ENCODE measurements around the gene PDCD1LG2.
"Not testable (repeated sequence)": the region's sequence is repeated elsewhere in the genome, so short reads cannot be mapped to it uniquely, and the experiment has no call there.

Gene PDCD1LG2

GRCh38 chr9:5577225-5577624, 66.9 kb downstream of the PDCD1LG2 start:
- Histone ChIP-seq H3K27ac (peak overlapping the region; percentile 71), H3K4me3 (no peak overlapping the region), H3K9ac (no peak overlapping the region), H3K27me3 (no peaks in the 10 kb centered on the region), H4K20me1 (no peaks in the 10 kb centered on the region), H3K36me3 (peaks cover 23% of the 10 kb centered on the region; the same call in 1 of the 2 replicates), H3K4me2 (peak overlapping the region; percentile 60), H3K9me3 (peaks cover 6% of the 10 kb centered on the region; the same call in 1 of the 2 replicates), H3K4me1 (peaks cover 41% of the 10 kb centered on the region)
- no peak for TF ChIP-seq Cebpa-rat (IDR thresholded peaks at IDR 0.05)

- H3K4me3 ChIP-seq = no peak overlapping the region
- no peak overlapping the region for H3K9ac ChIP-seq
- H3K4me2 ChIP-seq = peak overlapping the region; percentile 60
- H3K9me3 ChIP-seq = peaks cover 6% of the 10 kb centered on the region; the same call in 1 of the 2 replicates
- H3K36me3 ChIP-seq = peaks cover 17% of the 10 kb centered on the region; the same call in 1 of the 2 replicates
- TF ChIP-seq Cebpa-rat (IDR thresholded peaks at IDR 0.05) = no peak
- H3K4me1 ChIP-seq = peaks cover 50% of the 10 kb centered on the region
- no peaks in the 10 kb centered on the region for H4K20me1 ChIP-seq
- no peaks in the 10 kb centered on the region for H3K27me3 ChIP-seq
- peak overlapping the region; percentile 71 for H3K27ac ChIP-seq
Measured at GRCh38 chr9:5578018-5578697, 67.8 kb downstream of the PDCD1LG2 start.

GRCh38 chr9:5578698-5579085, 68.4 kb downstream of the PDCD1LG2 start:
- H3K4me3 ChIP-seq = no peak overlapping the region
- peak overlapping the region; percentile 27; the same call in 1 of the 2 replicates for H3K4me2 ChIP-seq
- peaks cover 56% of the 10 kb centered on the region for H3K4me1 ChIP-seq
- H4K20me1 ChIP-seq = no peaks in the 10 kb centered on the region
- no peak for TF ChIP-seq Cebpa-rat (IDR thresholded peaks at IDR 0.05)
- no peaks in the 10 kb centered on the region for H3K27me3 ChIP-seq
- no peak overlapping the region for H3K27ac ChIP-seq
- H3K9ac ChIP-seq = no peak overlapping the region
- peaks cover 6% of the 10 kb centered on the region; the same call in 1 of the 2 replicates for H3K9me3 ChIP-seq
- peaks cover 17% of the 10 kb centered on the region; the same call in 1 of the 2 replicates for H3K36me3 ChIP-seq

- Histone ChIP-seq H3K9ac (no peak overlapping the region), H3K9me3 (peaks cover 3% of the 10 kb centered on the region; the same call in 1 of the 2 replicates), H3K36me3 (peaks cover 13% of the 10 kb centered on the region; the same call in 1 of the 2 replicates), H3K27ac (no peak overlapping the region), H3K27me3 (no peaks in the 10 kb centered on the region), H3K4me1 (peaks cover 65% of the 10 kb centered on the region), H3K4me2 (no peak overlapping the region), H3K4me3 (no peak overlapping the region), H4K20me1 (no peaks in the 10 kb centered on the region)
- TF ChIP-seq Cebpa-rat (IDR thresholded peaks at IDR 0.05) = no peak
Measured at GRCh38 chr9:5579881-5580280, 69.5 kb downstream of the PDCD1LG2 start.

- Histone ChIP-seq H4K20me1 (no peaks in the 10 kb centered on the region), H3K36me3 (0 out of 2 replicates have a peak, but pooled peaks cover 10% of the 10 kb centered on the region), H3K4me3 (no peak overlapping the region), H3K9ac (no peak overlapping the region), H3K27me3 (no peaks in the 10 kb centered on the region), H3K9me3 (no peaks in the 10 kb centered on the region), H3K4me2 (no peak overlapping the region), H3K27ac (no peak overlapping the region), H3K4me1 (peaks cover 65% of the 10 kb centered on the region)
- TF ChIP-seq Cebpa-rat (IDR thresholded peaks at IDR 0.05) = no peak
Measured at GRCh38 chr9:5580650-5581049, 70.3 kb downstream of the PDCD1LG2 start.

- Histone ChIP-seq H3K4me1 (peaks cover 66% of the 10 kb centered on the region), H3K4me2 (peak overlapping the region; percentile 20; the same call in 1 of the 2 replicates)
- H3K27ac ChIP-seq, H3K36me3 ChIP-seq, H3K4me3 ChIP-seq, H4K20me1 ChIP-seq, H3K27me3 ChIP-seq, H3K9ac ChIP-seq, H3K9me3 ChIP-seq: not testable (repeated sequence)
Measured at GRCh38 chr9:5581706-5582105, 71.4 kb downstream of the PDCD1LG2 start.

- Histone ChIP-seq H3K4me2 (peak overlapping the region; percentile 80), H3K4me1 (peaks cover 55% of the 10 kb centered on the region), H4K20me1 (no peaks in the 10 kb centered on the region), H3K9ac (no peak overlapping the region), H3K4me3 (no peak overlapping the region), H3K36me3 (0 out of 2 replicates have a peak, but pooled peaks cover 7% of the 10 kb centered on the region), H3K27ac (peak overlapping the region; percentile 52; the same call in 1 of the 2 replicates), H3K27me3 (no peaks in the 10 kb centered on the region), H3K9me3 (no peaks in the 10 kb centered on the region)
- no peak for TF ChIP-seq Cebpa-rat (IDR thresholded peaks at IDR 0.05)
Measured at GRCh38 chr9:5582835-5583195, 72.5 kb downstream of the PDCD1LG2 start.

GRCh38 chr9:5586391-5586802, 76.1 kb downstream of the PDCD1LG2 start:
- Histone ChIP-seq H4K20me1 (no peaks in the 10 kb centered on the region), H3K4me2 (no peak overlapping the region; the same call in 1 of the 2 replicates), H3K4me1 (peaks cover 43% of the 10 kb centered on the region), H3K27ac (no peak overlapping the region), H3K9me3 (no peaks in the 10 kb centered on the region), H3K27me3 (no peaks in the 10 kb centered on the region), H3K36me3 (no peaks in the 10 kb centered on the region), H3K4me3 (no peak overlapping the region), H3K9ac (no peak overlapping the region)
- TF ChIP-seq Cebpa-rat (IDR thresholded peaks at IDR 0.05) = no peak

GRCh38 chr9:5587024-5587423, 76.7 kb downstream of the PDCD1LG2 start:
- Histone ChIP-seq H3K9ac (no peak overlapping the region), H3K4me3 (no peak overlapping the region), H3K27ac (no peak overlapping the region), H3K4me2 (no peak overlapping the region), H4K20me1 (no peaks in the 10 kb centered on the region), H3K4me1 (peaks cover 42% of the 10 kb centered on the region), H3K27me3 (no peaks in the 10 kb centered on the region), H3K9me3 (no peaks in the 10 kb centered on the region), H3K36me3 (no peaks in the 10 kb centered on the region)
- no peak for TF ChIP-seq Cebpa-rat (IDR thresholded peaks at IDR 0.05)

GRCh38 chr9:5592231-5592630, 81.9 kb downstream of the PDCD1LG2 start:
- Histone ChIP-seq H3K9me3 (no peaks in the 10 kb centered on the region), H3K36me3 (0 out of 2 replicates have a peak, but pooled peaks cover 6% of the 10 kb centered on the region), H3K27ac (no peak overlapping the region), H3K4me1 (peaks cover 47% of the 10 kb centered on the region), H3K4me3 (no peak overlapping the region), H4K20me1 (peaks cover 8% of the 10 kb centered on the region; the same call in 1 of the 2 replicates), H3K4me2 (peak overlapping the region; percentile 5; the same call in 1 of the 2 replicates), H3K27me3 (no peaks in the 10 kb centered on the region), H3K9ac (no peak overlapping the region)
- no peak for TF ChIP-seq Cebpa-rat (IDR thresholded peaks at IDR 0.05)
